ENCODE data around the gene CSDE1. TPM values are rescaled to one million over a fixed set of nuclear protein-coding genes. Genes with fewer than 3 reads are reported as not detected.

Gene CSDE1
- total RNA-seq, 2 donors from 2014 or later, result 560 to 1,490 TPM

DNA sequence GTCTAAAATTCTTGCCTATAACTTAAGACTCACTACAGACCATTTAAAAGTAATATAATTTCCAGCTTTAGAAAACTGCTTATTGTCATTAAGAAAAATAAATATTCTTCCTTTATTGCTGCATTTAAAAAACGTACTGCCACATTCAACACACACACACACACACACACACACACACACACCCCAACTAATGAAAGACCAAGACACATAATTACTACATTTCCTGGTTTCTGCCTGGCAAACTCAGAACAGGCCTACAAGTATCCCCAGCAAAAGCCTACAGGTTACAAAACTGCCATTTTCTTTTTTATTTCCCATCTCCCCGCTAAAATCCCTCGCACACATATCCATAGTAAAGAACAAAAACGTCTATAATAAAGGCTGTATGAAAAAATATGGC lies 89.4 kb downstream of the CSDE1 start:
- TF ChIP-seq, protein P1, sequence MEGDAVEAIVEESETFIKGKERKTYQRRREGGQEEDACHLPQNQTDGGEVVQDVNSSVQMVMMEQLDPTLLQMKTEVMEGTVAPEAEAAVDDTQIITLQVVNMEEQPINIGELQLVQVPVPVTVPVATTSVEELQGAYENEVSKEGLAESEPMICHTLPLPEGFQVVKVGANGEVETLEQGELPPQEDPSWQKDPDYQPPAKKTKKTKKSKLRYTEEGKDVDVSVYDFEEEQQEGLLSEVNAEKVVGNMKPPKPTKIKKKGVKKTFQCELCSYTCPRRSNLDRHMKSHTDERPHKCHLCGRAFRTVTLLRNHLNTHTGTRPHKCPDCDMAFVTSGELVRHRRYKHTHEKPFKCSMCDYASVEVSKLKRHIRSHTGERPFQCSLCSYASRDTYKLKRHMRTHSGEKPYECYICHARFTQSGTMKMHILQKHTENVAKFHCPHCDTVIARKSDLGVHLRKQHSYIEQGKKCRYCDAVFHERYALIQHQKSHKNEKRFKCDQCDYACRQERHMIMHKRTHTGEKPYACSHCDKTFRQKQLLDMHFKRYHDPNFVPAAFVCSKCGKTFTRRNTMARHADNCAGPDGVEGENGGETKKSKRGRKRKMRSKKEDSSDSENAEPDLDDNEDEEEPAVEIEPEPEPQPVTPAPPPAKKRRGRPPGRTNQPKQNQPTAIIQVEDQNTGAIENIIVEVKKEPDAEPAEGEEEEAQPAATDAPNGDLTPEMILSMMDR (IDR thresholded peaks at IDR 0.05), result no peak
- Histone ChIP-seq H3K27me3 (replicated peaks; ENCODE audit: insufficient read depth) (no peaks in the 10 kb centered on the region), H3K36me3 (no peaks in the 10 kb centered on the region), H3K9me3 (no peaks in the 10 kb centered on the region), H3K27ac (no peak overlapping the region), H3K4me3 (no peak overlapping the region), H3K4me1 (ENCODE audit: control insufficient read depth in 1 of 2, low read depth in 2 of 2) (no peaks in the 10 kb centered on the region)
- no peak for ATAC-seq (ENCODE audit: insufficient number of reproducible peaks, low FRiP score, low read depth)
- no peak for DNase-seq (ENCODE audit: low spot score)

DNA sequence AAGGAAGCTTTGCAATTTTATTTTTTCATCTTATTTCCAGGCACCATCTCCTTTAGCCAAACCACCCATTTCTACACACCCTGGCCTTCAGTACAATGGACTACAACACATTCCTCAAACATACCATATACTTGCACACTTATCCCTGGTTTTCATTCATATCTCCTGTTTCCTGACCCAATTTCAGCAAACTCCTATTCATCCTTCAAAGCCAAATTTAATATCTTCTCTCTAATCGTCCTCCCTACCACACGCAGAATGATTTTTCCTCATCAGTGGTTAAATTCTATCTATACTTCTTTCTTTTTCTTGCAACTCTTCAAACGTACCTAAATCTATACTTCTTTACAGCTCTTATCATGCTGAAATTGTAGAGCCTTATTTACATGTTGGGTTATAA lies 90.8 kb downstream of the CSDE1 start:
- Histone ChIP-seq H3K27ac (no peak overlapping the region), H3K36me3 (no peaks in the 10 kb centered on the region), H3K4me1 (ENCODE audit: control insufficient read depth in 1 of 2, low read depth in 2 of 2) (no peaks in the 10 kb centered on the region), H3K9me3 (no peaks in the 10 kb centered on the region), H3K4me3 (no peak overlapping the region), H3K27me3 (replicated peaks; ENCODE audit: insufficient read depth) (no peaks in the 10 kb centered on the region)
- ATAC-seq (ENCODE audit: insufficient number of reproducible peaks, low FRiP score, low read depth) (no peak), DNase-seq (ENCODE audit: low spot score) (no peak)
- TF ChIP-seq, protein P1 (IDR thresholded peaks at IDR 0.05), result no peak

Other genes with a start within 250 kb of the CSDE1 start
- 10 to 100 TPM; 29.4 to 61.2 TPM for gene TRIM33, start 246.8 kb downstream of the CSDE1 start, total RNA-seq
- 10 to 100 TPM; 19.0 to 31.0 TPM for gene BCAS2, start 176.4 kb downstream of the CSDE1 start, total RNA-seq
- gene DENND2C, start 87.9 kb downstream of the CSDE1 start, total RNA-seq, result 1 to 10 TPM; 2.0 to 6.0 TPM
- under 1 TPM in 1 of 2 donors, not detected in 1; 0.41 TPM for gene AMPD1, start 62.4 kb downstream of the CSDE1 start, total RNA-seq
- 10 to 100 TPM; 11.4 to 24.8 TPM for gene NRAS, start 41.2 kb downstream of the CSDE1 start, total RNA-seq
- 10 to 100 TPM; 26.0 to 43.2 TPM for gene SIKE1, start 22.7 kb upstream of the CSDE1 start, total RNA-seq
- gene SYCP1, start 96.9 kb upstream of the CSDE1 start, total RNA-seq, result not detected